GM10248 (cell line): ENCODE data around the gene NR1I2.

Experiments
- CTCF ChIA-PET: fragments of 300-600 bp; sonication (Branson Sonifier 250); formaldehyde crosslinking; extraction: SDS; loops from one replicate; lab custom pipeline; 2021; ENCODE audit warnings: antibody characterized with exemption; lab: Yijun Ruan, JAX
- POLR2A ChIA-PET: fragments of 350-650 bp; sonication (Branson Sonifier 250); formaldehyde crosslinking; extraction: SDS; loops from one replicate; lab custom pipeline; 2020; ENCODE audit warnings: antibody characterized with exemption; lab: Yijun Ruan, JAX
- DNase-seq: peaks from one replicate; pipeline ENCODE4 v3.0.0; 2012; ENCODE audit errors: extremely low spot score
- CTCF ChIP-seq: IDR thresholded peaks from 2 replicates; pipeline ENCODE4 v1.5.1; 2012; ENCODE audit warnings: mild to moderate bottlenecking, low read depth; ENCODE audit errors: extremely low read depth, missing control alignments, control extremely low read depth

NR1I2 gene

GRCh38 chr3:119834754-119835370 is 53.0 kb downstream of the NR1I2 start:
- ChIA-PET CTCF (interaction anchor here (1.5 kb wide), 1 partner anchor 13 kb away, joined by 4 read pairs; no protein-coding TSS in a partner anchor), POLR2A (no interaction called here)
- DNase-seq, result no peak
- TF ChIP-seq CTCF, result no peak

- DNase-seq, result no peak
- ChIA-PET POLR2A (no interaction called here), CTCF (no interaction called here)
- TF ChIP-seq CTCF, result no peak
These were observed 53.7 kb downstream of the NR1I2 start for GRCh38 chr3:119835556-119835955.

- TF ChIP-seq CTCF, result no peak
- ChIA-PET POLR2A (no interaction called here), CTCF (interaction anchor here (1.3 kb wide), 1 partner anchor 12 kb away, joined by 3 read pairs; no protein-coding TSS in a partner anchor)
- no peak for DNase-seq
These were observed 60.0 kb downstream of the NR1I2 start for GRCh38 chr3:119841808-119842471.

DNA sequence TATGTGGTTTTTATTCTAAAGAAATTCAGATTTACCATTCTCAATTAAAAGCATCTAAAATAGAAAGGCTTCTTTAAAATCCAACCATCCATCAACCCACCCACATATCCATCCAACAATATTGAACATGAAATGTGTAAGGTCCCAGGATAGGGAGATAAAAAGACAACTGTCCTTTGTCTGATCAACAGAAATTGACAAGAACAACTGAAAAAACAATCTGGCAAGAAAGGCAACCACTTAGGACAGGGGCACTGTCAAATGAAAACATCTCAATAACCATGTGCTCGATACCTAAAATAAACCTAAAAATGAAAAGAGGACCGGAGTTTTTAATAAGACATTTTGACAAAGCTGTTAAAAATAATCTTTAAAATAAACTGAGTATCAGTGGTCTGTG is 67.2 kb downstream of the NR1I2 start:
- CTCF ChIA-PET, result no interaction called here
- TF ChIP-seq CTCF, result no peak

GRCh38 chr3:119856695-119857094 is 74.8 kb downstream of the NR1I2 start:
- DNase-seq, result no peak
- POLR2A ChIA-PET, result no interaction called here
- CTCF ChIA-PET, result no interaction called here
- no peak for TF ChIP-seq CTCF

More for the DNA sequence above, 67.2 kb downstream of the NR1I2 start:
- POLR2A ChIA-PET, result no interaction called here
- no peak for DNase-seq

GRCh38 chr3:119858957-119859356 is 77.1 kb downstream of the NR1I2 start:
- POLR2A ChIA-PET, result no interaction called here
- CTCF ChIA-PET, result interaction anchor here (1.5 to 2.7 kb wide), 3 partner anchors 9 to 39 kb away, joined by 5 to 8 read pairs (median 6); no protein-coding TSS in a partner anchor
- no peak for DNase-seq
- TF ChIP-seq CTCF, result no peak
